Uterus (tissue), 2 donors: ENCODE measurements around the gene ASB1.

ENCODE experiments used
- CTCF ChIP-seq, 4 experiments: fragments of 200-600 bp in 2 of 4; fragments of 450-650 bp in 2 of 4; sonication (generic) in 2 of 4; IDR thresholded peaks; one replicate each; pipeline ENCODE4 v1.5.1; 2016 to 2019; ENCODE audit warnings: antibody characterized with exemption in 4 of 4, mild to moderate bottlenecking in 2 of 4, moderate library complexity in 1 of 4
- POLR2A ChIP-seq, 2 donors: fragments of 450-650 bp; IDR thresholded peaks; one replicate each; pipeline ENCODE4 v1.6.1; 2016; ENCODE audit warnings: antibody characterized with exemption in 2 of 2, mild to moderate bottlenecking in 1 of 2, moderate library complexity in 1 of 2

- TF ChIP-seq CTCF (IDR thresholded peaks at IDR 0.05) = no peak
- TF ChIP-seq POLR2A (IDR thresholded peaks at IDR 0.05) = no peak
These were observed 37.7 kb downstream of the ASB1 start for GRCh38 chr2:238464389-238464788.
